SK-N-SH (cell line): Measurements from ENCODE around the gene PHF12.

Experiments
- CTCF ChIP-seq: fragments of 200-600 bp; sonication (generic); IDR thresholded peaks from 2 replicates; pipeline ENCODE4 v1.6.1; 2017; ENCODE audit warnings: antibody characterized with exemption, mild to moderate bottlenecking, moderate library complexity
- MAX ChIP-seq: IDR thresholded peaks from 2 replicates; pipeline ENCODE4 v1.4.0; 2012; ENCODE audit warnings: low read depth

GRCh38 chr17:28963841-28964240, 12.5 kb upstream of the PHF12 start:
- TF ChIP-seq CTCF (no peak), MAX (no peak)
